Thoracic aorta (tissue), 2 donors: ENCODE results near the gene CAPN10. TPM values are rescaled to one million over a fixed set of nuclear protein-coding genes. Genes with fewer than 3 reads are reported as not detected.
A peak's percentile ranks its signal among the peaks of the same experiment; 100 is the strongest.

ENCODE experiments used
- ATAC-seq: fragments of 150-250 bp; one replicate; pipeline ENCODE4 v1.8.0; 2017; ENCODE audit warnings: low read depth; ENCODE audit not compliant: insufficient number of reproducible peaks, low FRiP score
- DNase-seq: peaks from one replicate; pipeline ENCODE4 v3.0.0-alpha.2; 2020; ENCODE audit warnings: low spot score
- H3K27ac ChIP-seq, 2 donors: fragments of 200-600 bp; sonication (generic); 1 replicate in 1 of 2; 2 replicates in 1 of 2; pipeline ENCODE4 v1.5.1; 2016; ENCODE audit warnings: mild to moderate bottlenecking in 2 of 2, moderate library complexity in 2 of 2
- H3K27me3 ChIP-seq: fragments of 200-600 bp; sonication (generic); replicated peaks from 2 replicates; pipeline ENCODE4 v1.6.0; 2016; ENCODE audit warnings: mild to moderate bottlenecking; ENCODE audit not compliant: insufficient read depth
- H3K36me3 ChIP-seq: fragments of 200-600 bp; sonication (generic); one replicate; pipeline ENCODE4 v1.5.1; 2016
- H3K4me1 ChIP-seq, 2 donors: fragments of 200-600 bp; sonication (generic); 1 replicate in 1 of 2; 2 replicates in 1 of 2; pipeline versions ENCODE4 v1.5.1 to v1.6.0; 2016; ENCODE audit warnings: low read depth in 2 of 2, mild to moderate bottlenecking in 1 of 2; ENCODE audit not compliant: control insufficient read depth in 1 of 2
- H3K4me3 ChIP-seq: fragments of 200-600 bp; sonication (generic); 2 replicates; pipeline ENCODE4 v1.5.1; 2016; ENCODE audit warnings: mild to moderate bottlenecking
- H3K9me3 ChIP-seq: fragments of 200-600 bp; sonication (generic); 2 replicates; pipeline ENCODE4 v1.5.1; 2016
- CTCF ChIP-seq: fragments of 200-600 bp; sonication (generic); IDR thresholded peaks from one replicate; pipeline ENCODE4 v1.5.1; 2019; ENCODE audit warnings: antibody characterized with exemption
- total RNA-seq, 2 donors: library from RNA; depleted of rRNA; stranded (reverse); fragments of >200 nt; gene quantifications; one replicate each; pipeline versions ENCODE4 v1.1.0 to v1.2.3, GENCODE V29; 2016

CAPN10 gene
- total RNA-seq, 2 donors from 2014 or later = 33.3 to 38.2 TPM

GRCh38 chr2:240596491-240596931 is 10.0 kb downstream of the CAPN10 start:
- ATAC-seq = peak; percentile 44

GRCh38 chr2:240597054-240597418 is 10.5 kb downstream of the CAPN10 start:
- TF ChIP-seq CTCF = no peak
- H3K27ac ChIP-seq = no peak overlapping the region
- ATAC-seq (no peak), DNase-seq (no peak)
- H3K4me1 ChIP-seq = peaks cover 9 to 33% of the 10 kb centered on the region in 2 donors
- no peaks in the 10 kb centered on the region for H3K9me3 ChIP-seq
- peaks cover 10% of the 10 kb centered on the region for H3K36me3 ChIP-seq
- H3K27me3 ChIP-seq = no peaks in the 10 kb centered on the region
- H3K4me3 ChIP-seq = no peak overlapping the region

More at GRCh38 chr2:240596491-240596931, 10.0 kb downstream of the CAPN10 start:
- Histone ChIP-seq H3K4me1 (peaks cover 9 to 33% of the 10 kb centered on the region in 2 donors), H3K4me3 (peak overlapping the region; percentile 58), H3K27ac (no peak overlapping the region), H3K36me3 (peaks cover 14% of the 10 kb centered on the region), H3K9me3 (no peaks in the 10 kb centered on the region), H3K27me3 (no peaks in the 10 kb centered on the region)
- peak; percentile 31 for DNase-seq
- TF ChIP-seq CTCF = no peak

- DNase-seq (no peak), ATAC-seq (no peak)
- Histone ChIP-seq H3K27ac (no peak overlapping the region), H3K36me3 (peaks cover 10% of the 10 kb centered on the region), H3K4me1 (peaks cover 9 to 33% of the 10 kb centered on the region in 2 donors), H3K4me3 (no peak overlapping the region), H3K27me3 (no peaks in the 10 kb centered on the region), H3K9me3 (no peaks in the 10 kb centered on the region)
- TF ChIP-seq CTCF = no peak
Observed at GRCh38 chr2:240597419-240598181, 11.1 kb downstream of the CAPN10 start.

DNA sequence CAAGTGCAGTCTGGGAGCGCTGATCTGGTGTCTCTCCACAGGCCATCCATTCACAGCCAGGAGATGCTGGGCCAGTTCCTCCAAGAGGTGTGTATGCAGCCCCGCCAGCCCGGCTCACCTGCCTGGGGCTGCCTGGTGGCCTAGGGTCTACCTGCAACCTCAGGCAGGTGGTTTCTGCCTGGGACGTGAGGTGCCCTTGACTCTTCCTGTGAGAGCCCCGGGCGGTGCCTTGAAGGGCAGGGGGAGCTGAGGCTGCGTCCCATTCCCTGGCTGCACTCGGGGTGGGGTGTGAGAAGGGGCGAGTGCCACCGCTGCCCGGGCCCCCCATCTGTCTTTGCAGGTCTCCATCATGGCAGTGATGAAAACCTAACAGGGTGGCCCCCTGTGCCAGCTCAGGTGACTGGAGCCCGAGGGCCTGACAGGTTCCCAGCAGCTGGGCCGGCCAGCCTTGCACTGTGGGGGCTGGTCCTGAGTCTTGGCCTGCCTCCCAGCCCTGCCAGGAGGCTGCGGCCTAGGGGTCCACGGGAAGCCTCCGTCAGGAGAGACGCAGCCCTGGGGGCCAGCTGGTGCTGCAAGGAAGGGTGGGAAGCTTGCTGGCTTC is 11.9 kb downstream of the CAPN10 start:
- no peak for ATAC-seq
- DNase-seq = no peak
- H3K9me3 ChIP-seq = no peaks in the 10 kb centered on the region

More for the DNA sequence above, 11.9 kb downstream of the CAPN10 start:
- Histone ChIP-seq H3K36me3 (peaks cover 10% of the 10 kb centered on the region), H3K4me3 (no peak overlapping the region), H3K4me1 (peaks cover 9 to 33% of the 10 kb centered on the region in 2 donors), H3K27ac (no peak overlapping the region), H3K27me3 (no peaks in the 10 kb centered on the region)
- no peak for TF ChIP-seq CTCF
